GM18498 (cell line): ENCODE measurements around the gene MGMT.

Source experiments
- ATAC-seq: cut with Tn5 transposase; IDR thresholded peaks from one replicate; pipeline ENCODE4 v1.9.1; 2021; ENCODE audit warnings: mild to moderate bottlenecking, moderate library complexity; ENCODE audit not compliant: unreplicated experiment

The MGMT gene

DNA sequence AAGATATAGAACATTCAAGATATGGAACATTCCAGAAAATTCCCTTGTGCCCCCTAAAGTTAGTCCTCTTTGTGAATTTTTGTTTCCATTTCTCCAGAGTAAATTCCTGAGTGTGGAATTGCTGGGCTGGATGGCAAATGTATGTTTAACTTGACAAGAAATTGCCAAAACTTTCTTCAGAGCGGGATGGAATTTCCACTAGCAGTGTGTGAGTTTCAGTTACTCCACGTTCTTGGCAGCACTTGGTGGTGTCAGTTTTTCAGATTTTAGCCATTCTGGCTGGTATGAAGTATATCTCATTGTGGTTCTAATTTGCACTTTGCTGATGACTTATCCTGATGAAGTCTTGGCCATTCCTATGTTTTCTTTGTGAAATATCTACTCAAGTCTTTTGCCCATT lies 71.2 kb downstream of the MGMT start:
- ATAC-seq, result no peak

DNA sequence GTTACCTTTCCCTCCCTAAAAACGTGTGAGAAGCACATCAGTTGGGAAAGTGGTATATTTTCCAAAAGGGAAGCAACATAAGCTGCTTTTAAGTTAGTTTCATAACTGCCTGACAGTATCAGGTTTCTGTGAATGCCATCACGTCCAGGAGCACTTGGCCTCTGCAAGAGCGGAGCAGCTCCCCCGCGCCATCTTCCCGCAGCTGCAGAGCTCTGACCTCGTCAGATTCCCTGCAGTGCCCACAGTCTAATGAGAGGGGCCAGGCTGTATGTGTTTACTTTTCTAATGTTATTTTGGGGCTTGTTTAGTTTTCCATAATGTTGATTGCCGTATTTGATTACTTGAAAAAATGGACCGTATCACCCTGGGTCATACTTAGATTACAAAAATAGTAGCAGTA lies 74.2 kb downstream of the MGMT start:
- ATAC-seq, result no peak

DNA sequence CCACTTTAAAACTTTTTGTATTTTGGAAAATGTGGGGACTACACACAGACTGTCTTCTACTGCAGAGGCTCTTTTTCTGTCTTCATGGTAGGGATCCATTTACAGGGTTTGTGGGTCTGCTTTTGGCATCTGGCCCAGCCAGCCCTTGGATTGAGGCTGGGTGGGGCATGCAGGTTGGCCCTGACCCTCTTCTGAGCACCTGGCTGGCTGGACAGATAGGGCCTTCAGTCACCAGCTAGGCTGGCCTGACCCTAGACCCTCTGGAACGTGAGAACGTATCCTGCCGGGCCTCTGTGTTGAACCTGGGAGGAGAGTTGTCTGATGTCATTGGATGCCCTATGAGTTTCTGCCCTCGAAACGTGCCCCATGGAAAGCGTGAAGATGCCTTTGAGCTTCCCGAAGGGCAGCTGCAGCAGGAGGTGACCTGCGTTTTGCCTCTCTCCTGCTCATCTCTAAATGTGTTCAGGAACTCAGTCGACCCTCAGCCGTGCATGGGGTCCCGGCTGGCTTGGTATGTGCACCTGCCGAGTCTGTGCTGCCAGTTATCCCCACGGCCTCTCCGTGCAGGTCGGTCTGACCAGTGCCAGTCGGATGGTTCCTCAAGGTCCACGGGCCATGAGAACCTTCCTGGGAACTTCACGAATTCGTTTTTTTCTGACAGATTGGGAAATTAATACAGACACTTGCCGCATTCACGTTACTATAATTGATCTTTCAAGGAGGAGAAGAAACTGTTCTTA lies 74.9 kb downstream of the MGMT start:
- ATAC-seq, result no peak

- no peak for ATAC-seq
Measured at GRCh38 chr10:129542589-129542988, 75.5 kb downstream of the MGMT start.

DNA sequence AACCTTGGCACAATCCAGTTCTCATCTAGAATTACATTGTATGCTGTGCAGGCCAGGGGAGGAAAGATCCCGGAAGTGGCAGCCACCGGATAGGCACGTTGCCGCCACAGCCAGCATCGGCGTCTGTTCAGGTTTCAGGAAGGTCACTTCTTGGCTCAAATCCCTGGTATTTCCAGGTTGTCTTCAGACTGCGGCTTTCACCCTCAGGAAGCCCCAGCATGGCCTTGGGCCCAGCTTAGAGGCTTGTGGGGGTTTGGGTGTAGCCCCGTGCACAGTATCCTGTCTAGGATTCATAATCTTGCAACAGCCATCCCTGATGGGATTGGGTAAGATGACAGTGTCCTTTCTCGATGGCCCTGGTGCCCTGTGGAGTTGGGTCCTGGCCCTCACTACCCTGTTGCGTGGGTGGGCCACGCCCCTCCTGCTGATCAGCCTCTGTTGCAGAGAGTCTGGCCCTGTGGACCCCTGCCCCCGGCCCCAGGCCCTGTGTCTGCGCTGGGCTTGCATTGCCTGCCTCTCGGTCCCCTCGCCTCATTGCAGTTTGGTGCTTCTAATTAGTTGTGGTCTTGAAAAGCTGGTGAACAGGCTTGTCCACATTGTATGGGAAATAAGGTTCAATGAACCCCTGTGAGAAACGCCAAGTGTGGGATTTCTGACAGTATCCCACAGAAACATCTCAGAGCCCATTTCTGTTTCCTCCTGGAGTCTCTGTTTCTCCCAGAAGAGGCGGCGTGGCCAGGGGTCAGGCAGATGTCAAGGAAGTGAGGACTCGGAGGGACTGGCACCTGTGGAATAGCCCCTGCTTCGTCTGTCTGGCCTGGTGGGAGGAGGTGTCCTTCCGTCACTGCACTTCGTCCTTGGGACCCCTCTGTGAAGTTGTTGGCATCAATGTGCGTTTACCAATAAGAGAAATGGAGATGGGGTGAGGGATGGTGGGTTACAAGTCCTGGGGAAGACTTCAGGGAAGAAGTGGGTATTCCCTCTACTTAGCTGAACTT lies 77.5 kb downstream of the MGMT start:
- ATAC-seq, result no peak

DNA sequence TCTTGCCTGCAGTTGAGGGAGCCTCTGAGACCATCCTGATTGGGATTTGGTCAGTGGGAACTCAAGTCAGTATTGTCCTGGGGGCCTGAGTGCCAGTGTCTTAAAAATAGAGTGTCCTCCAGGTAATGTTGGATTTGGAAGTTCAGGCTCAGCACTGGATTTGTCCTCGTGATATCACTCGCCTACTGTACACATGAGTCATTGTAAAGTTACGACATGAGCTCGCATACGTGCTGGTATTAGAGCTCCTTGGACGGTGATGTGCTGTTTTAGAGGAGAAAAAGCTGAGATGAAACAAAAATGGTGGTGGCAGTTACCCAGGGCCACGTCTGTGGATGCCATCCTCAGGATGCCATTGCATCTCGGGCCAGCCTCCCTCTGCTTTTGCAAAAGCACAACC lies 78.2 kb downstream of the MGMT start:
- no peak for ATAC-seq

GRCh38 chr10:129546106-129546505 lies 79.1 kb downstream of the MGMT start:
- no peak for ATAC-seq

- no peak for ATAC-seq
Measured at GRCh38 chr10:129547608-129548007, 80.6 kb downstream of the MGMT start.

DNA sequence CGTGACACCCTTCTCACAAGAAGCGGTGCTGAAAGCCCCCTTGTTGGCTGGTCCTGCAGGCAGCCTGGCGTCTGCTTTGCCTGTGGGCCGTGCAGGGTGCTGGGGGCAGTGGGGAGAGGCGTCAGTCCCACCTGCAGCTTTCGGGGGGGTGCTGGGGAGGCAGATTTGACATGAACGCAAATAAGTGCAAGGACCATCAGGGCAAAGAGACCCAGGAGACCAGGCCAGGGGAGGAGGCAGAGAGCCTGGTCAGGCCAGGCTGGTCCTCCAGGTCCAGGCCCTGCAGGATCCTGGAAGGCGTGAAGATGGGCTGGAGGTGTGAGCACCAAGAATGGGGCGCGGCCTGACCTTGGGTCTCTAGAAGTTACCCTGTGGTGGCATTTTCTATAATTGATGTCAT lies 81.6 kb downstream of the MGMT start:
- ATAC-seq, result no peak

DNA sequence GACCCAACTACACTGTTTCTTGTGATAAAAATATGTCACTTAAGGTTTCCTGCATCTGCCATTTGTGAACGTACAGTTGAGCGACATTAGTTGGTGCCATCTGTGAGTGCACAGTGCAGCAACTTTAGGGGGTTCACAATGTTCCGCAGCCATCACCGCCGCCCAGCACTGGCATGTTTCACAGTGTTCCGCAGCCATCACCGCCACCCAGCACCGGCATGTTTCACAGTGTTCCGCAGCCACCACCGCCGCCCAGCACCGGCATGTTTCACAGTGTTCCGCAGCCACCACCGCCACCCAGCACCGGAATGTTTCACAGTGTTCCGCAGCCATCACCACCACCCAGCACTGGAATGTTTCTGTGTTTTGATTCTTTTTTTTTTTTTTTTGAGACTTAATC lies 83.0 kb downstream of the MGMT start:
- no peak for ATAC-seq

DNA sequence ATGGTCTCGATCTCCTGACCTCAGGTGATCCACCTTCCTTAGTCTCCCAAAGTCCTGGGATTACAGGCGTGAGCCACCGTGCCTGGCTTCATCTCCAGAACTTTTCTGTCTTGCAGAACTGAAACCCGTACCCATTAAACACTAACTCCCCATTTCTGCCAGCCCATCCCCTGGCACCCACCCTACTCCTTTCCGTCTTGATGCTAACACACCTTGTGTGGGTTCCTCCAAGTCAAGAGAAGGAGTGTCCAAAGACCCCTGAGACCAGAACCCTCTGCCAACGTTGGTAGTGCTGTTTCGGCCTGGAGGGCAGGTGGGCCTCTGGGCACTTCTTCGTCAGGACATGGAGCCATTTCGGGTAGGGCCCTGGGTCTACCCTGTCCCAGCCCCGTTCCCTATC lies 83.6 kb downstream of the MGMT start:
- ATAC-seq, result no peak

GRCh38 chr10:129552119-129552518 lies 85.1 kb downstream of the MGMT start:
- peak; percentile 76 for ATAC-seq

DNA sequence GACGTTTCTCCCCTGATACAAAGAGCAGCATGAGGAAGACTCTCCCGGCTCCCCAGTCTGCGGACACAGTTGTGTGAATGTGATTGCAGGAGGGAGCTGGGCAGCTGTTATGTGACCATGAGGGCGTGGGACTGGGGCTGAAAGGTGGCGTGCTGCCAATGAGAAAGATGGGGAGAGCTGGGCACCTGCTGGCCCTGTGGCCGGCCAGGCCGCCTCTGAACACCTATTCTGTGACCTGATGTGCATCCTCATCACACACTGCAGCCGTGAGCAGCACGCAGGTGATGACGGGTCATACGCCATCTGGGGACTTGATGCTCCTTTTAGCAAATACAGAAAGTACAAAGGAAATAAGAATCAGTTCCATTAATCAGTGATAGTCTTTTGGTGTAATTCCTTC lies 86.9 kb downstream of the MGMT start:
- ATAC-seq, result no peak

- no peak for ATAC-seq
Measured at GRCh38 chr10:129556316-129556715, 89.3 kb downstream of the MGMT start.

GRCh38 chr10:129560361-129560760 lies 93.3 kb downstream of the MGMT start:
- no peak for ATAC-seq

DNA sequence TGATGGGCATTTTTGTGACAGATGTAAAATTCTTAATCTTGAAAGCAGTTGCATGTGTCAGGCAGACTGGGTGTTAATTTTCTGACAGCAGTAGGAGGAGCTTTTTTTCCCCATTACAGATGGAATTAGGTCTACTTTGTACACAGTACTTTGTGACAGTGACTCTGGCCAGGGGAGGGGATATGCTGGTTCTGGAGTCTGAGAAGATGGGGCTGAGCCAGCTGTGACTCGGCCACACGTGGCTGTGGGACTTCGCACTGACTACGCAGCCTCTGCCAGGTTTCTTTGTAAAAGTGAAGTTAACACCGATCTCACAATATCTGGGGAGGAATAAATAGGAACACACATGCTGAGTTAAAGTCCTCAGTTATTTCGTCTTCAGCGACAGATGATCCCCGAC lies 95.4 kb downstream of the MGMT start:
- no peak for ATAC-seq

DNA sequence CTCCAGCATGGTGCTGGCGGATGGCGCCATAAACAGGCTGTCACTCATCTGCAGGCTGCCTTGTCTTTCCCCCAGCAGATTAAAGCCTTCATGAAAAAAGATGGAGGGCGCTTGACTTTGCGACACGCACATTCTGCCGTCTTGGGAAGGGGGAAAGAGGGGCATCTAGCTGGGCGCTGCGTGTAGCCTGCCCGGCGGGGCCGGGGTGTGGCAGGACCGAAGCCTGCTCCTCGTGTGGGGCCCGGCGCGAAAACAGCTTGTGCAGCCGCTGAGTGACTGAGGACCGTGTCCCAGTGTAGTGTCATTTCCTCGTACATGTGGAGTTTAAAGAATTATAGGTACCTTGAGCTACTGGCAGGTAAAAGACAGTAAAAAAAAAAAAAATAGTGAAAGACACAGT lies 97.9 kb downstream of the MGMT start:
- no peak for ATAC-seq

- ATAC-seq, result no peak
Measured at GRCh38 chr10:129568583-129569344, 101.7 kb downstream of the MGMT start.

DNA sequence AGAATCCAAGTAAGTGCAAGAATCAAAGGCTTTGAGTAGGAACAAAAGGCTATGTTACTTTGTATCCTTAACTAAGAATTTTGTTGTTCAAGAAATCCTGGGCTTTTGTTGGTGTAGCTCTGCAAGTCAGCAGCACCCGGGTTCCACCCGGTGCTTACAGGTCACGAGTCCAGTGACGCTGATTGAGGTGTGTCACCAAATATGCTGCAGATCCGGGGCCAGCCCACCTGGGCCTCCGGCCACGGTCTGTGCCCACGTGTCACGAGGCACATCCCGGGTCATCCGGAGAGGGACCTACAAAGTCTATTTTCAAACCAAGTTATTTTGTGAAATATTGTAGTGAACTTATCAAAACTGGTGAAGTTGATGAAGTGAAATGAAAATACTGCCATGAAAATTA lies 103.1 kb downstream of the MGMT start:
- no peak for ATAC-seq

DNA sequence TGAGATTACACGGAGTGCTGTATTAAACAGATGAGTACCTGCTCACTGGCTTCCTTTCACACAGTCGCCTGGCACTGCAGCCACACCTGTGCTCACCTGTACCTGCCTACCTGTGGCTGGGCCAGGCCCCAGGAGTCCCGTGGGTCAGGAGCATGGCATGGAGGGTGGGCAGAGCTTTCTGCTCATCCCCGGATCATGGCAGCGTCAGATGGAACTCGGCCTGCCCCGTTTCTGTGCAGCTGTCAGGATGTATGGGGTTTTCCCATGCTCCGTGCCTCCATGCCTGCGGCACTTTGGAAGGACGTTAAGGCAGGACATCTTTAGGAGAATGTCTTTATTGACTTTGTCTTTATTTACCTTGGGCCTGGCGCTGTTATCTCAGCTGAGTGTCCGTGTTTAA lies 112.2 kb downstream of the MGMT start:
- ATAC-seq, result no peak

DNA sequence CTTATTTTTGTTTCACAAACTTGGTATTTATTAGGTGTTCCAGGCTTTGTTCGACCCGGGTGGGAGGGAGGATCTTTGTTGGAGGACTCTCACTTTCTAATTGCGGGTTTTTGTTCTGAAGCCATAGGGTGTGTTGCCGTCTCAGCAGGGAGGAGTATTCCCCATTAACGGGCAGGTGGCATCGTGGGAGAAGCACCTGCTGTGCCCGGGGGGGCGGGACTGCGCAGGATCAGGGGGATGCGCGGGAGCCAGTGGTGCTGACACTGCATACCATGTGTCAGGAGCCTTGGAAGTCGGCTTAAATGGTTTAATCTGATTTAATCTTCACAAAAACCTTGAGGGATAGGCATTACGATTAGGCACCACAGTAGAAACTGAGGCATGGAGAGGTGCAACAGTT lies 113.0 kb downstream of the MGMT start:
- ATAC-seq, result no peak
